ENCODE results near the gene COQ7.

The COQ7 gene

GRCh38 chr16:19033761-19034160 lies 33.7 kb upstream of the COQ7 start:
- no peak overlapping the region for H3K4me2 ChIP-seq (ENCODE audit: low read length)
- no peak overlapping the region for H3K27ac ChIP-seq (ENCODE audit: low read depth, low read length, poor library complexity, severe bottlenecking)
- TF ChIP-seq EZH2 (IDR thresholded peaks at IDR 0.05; ENCODE audit: borderline replicate concordance, low read length), result no peak
- H3K36me3 ChIP-seq (ENCODE audit: insufficient read depth, low read length), result no peaks in the 10 kb centered on the region
- H3K4me1 ChIP-seq (ENCODE audit: insufficient read depth, low read length, severe bottlenecking), result no peaks in the 10 kb centered on the region
- no peak overlapping the region for H3K9ac ChIP-seq (ENCODE audit: low read length)
- H3K27me3 ChIP-seq (ENCODE audit: insufficient read depth, low read length), result no peaks in the 10 kb centered on the region; the same call in 1 of the 2 replicates
- H2AFZ ChIP-seq (ENCODE audit: low read length), result no peak overlapping the region
- no peaks in the 10 kb centered on the region for H3F3A ChIP-seq (ENCODE audit: insufficient read depth, low read length)
- no peaks in the 10 kb centered on the region for H3K9me3 ChIP-seq (ENCODE audit: low read length)
- H3K9me2 ChIP-seq (ENCODE audit: low read depth, low read length), result no peaks in the 10 kb centered on the region
- H3K4me3 ChIP-seq (ENCODE audit: low read depth, low read length, poor library complexity, severe bottlenecking), result no peak overlapping the region
- H4K20me1 ChIP-seq (ENCODE audit: insufficient read depth, low read length), result no peaks in the 10 kb centered on the region
- H3K79me2 ChIP-seq (ENCODE audit: insufficient read depth, low read length), result no peaks in the 10 kb centered on the region

GRCh38 chr16:19040400-19040799 lies 27.0 kb upstream of the COQ7 start:
- Histone ChIP-seq H2AFZ (ENCODE audit: low read length) (no peak overlapping the region), H3K79me2 (ENCODE audit: insufficient read depth, low read length) (no peaks in the 10 kb centered on the region), H3K4me1 (ENCODE audit: insufficient read depth, low read length, severe bottlenecking) (no peaks in the 10 kb centered on the region), H3K36me3 (ENCODE audit: insufficient read depth, low read length) (no peaks in the 10 kb centered on the region), H3K27me3 (ENCODE audit: insufficient read depth, low read length) (no peaks in the 10 kb centered on the region), H3K9ac (ENCODE audit: low read length) (no peak overlapping the region), H3K9me2 (ENCODE audit: low read depth, low read length) (no peaks in the 10 kb centered on the region), H3K4me3 (ENCODE audit: low read depth, low read length, poor library complexity, severe bottlenecking) (no peak overlapping the region), H3K27ac (ENCODE audit: low read depth, low read length, poor library complexity, severe bottlenecking) (no peak overlapping the region), H3K4me2 (ENCODE audit: low read length) (no peak overlapping the region), H3F3A (ENCODE audit: insufficient read depth, low read length) (no peaks in the 10 kb centered on the region), H4K20me1 (ENCODE audit: insufficient read depth, low read length) (no peaks in the 10 kb centered on the region), H3K9me3 (ENCODE audit: low read length) (no peaks in the 10 kb centered on the region)
- no peak for TF ChIP-seq EZH2 (IDR thresholded peaks at IDR 0.05; ENCODE audit: borderline replicate concordance, low read length)
- TF ChIP-seq CTCF (IDR thresholded peaks at IDR 0.05; ENCODE audit: low read length), result no peak

GRCh38 chr16:19044769-19045168 lies 22.6 kb upstream of the COQ7 start:
- Histone ChIP-seq H3K27me3 (ENCODE audit: insufficient read depth, low read length) (no peaks in the 10 kb centered on the region), H3K4me1 (ENCODE audit: insufficient read depth, low read length, severe bottlenecking) (no peaks in the 10 kb centered on the region), H4K20me1 (ENCODE audit: insufficient read depth, low read length) (no peaks in the 10 kb centered on the region), H2AFZ (ENCODE audit: low read length) (no peak overlapping the region), H3K9me3 (ENCODE audit: low read length) (no peaks in the 10 kb centered on the region), H3K4me3 (ENCODE audit: low read depth, low read length, poor library complexity, severe bottlenecking) (no peak overlapping the region), H3K4me2 (ENCODE audit: low read length) (no peak overlapping the region), H3K79me2 (ENCODE audit: insufficient read depth, low read length) (no peaks in the 10 kb centered on the region), H3K9me2 (ENCODE audit: low read depth, low read length) (no peaks in the 10 kb centered on the region), H3K9ac (ENCODE audit: low read length) (no peak overlapping the region), H3K27ac (ENCODE audit: low read depth, low read length, poor library complexity, severe bottlenecking) (no peak overlapping the region), H3K36me3 (ENCODE audit: insufficient read depth, low read length) (no peaks in the 10 kb centered on the region), H3F3A (ENCODE audit: insufficient read depth, low read length) (no peaks in the 10 kb centered on the region)
- TF ChIP-seq EZH2 (IDR thresholded peaks at IDR 0.05; ENCODE audit: borderline replicate concordance, low read length), result no peak
- no peak for TF ChIP-seq CTCF (IDR thresholded peaks at IDR 0.05; ENCODE audit: low read length)

GRCh38 chr16:19046062-19046461 lies 21.4 kb upstream of the COQ7 start:
- Histone ChIP-seq H3K36me3 (ENCODE audit: insufficient read depth, low read length) (no peaks in the 10 kb centered on the region), H3K9me2 (ENCODE audit: low read depth, low read length) (no peaks in the 10 kb centered on the region), H3K79me2 (ENCODE audit: insufficient read depth, low read length) (no peaks in the 10 kb centered on the region), H3K4me2 (ENCODE audit: low read length) (no peak overlapping the region), H3K4me1 (ENCODE audit: insufficient read depth, low read length, severe bottlenecking) (no peaks in the 10 kb centered on the region), H2AFZ (ENCODE audit: low read length) (no peak overlapping the region), H3K9ac (ENCODE audit: low read length) (no peak overlapping the region), H3K27ac (ENCODE audit: low read depth, low read length, poor library complexity, severe bottlenecking) (no peak overlapping the region), H3K9me3 (ENCODE audit: low read length) (no peaks in the 10 kb centered on the region), H4K20me1 (ENCODE audit: insufficient read depth, low read length) (no peaks in the 10 kb centered on the region), H3K27me3 (ENCODE audit: insufficient read depth, low read length) (no peaks in the 10 kb centered on the region), H3F3A (ENCODE audit: insufficient read depth, low read length) (no peaks in the 10 kb centered on the region), H3K4me3 (ENCODE audit: low read depth, low read length, poor library complexity, severe bottlenecking) (no peak overlapping the region)
- no peak for TF ChIP-seq EZH2 (IDR thresholded peaks at IDR 0.05; ENCODE audit: borderline replicate concordance, low read length)
- no peak for TF ChIP-seq CTCF (IDR thresholded peaks at IDR 0.05; ENCODE audit: low read length)

All from OCI-LY1 (cell line).